ENCODE data around the gene RNF224.

RNF224 gene

GRCh38 chr9:137275588-137276472, 48.5 kb downstream of the RNF224 start:
- no peak for DNase-seq

- peak; percentile 93 for DNase-seq
Measured at GRCh38 chr9:137276473-137277328, 49.4 kb downstream of the RNF224 start.

GRCh38 chr9:137277329-137278041, 50.2 kb downstream of the RNF224 start, which contains the start of gene TOR4A:
Gene TOR4A, plus strand, starts transcription at chr9:137277726. Its CDS starts 964 bp downstream, at chr9:137278690.
- peak; percentile 95 for DNase-seq

- peak; percentile 87 for DNase-seq
Measured at GRCh38 chr9:137278061-137278701, 50.9 kb downstream of the RNF224 start.

Data from hematopoietic multipotent progenitor cell treated with erythropoietin and hydrocortisone succinate and interleukin-3 and kit ligand, for 4 days (in vitro differentiated cells).